Measurements from ENCODE around the gene ATCAY.
"Not testable (repeated sequence)": the region's sequence is repeated elsewhere in the genome, so short reads cannot be mapped to it uniquely, and the experiment has no call there.

The ATCAY gene

DNA sequence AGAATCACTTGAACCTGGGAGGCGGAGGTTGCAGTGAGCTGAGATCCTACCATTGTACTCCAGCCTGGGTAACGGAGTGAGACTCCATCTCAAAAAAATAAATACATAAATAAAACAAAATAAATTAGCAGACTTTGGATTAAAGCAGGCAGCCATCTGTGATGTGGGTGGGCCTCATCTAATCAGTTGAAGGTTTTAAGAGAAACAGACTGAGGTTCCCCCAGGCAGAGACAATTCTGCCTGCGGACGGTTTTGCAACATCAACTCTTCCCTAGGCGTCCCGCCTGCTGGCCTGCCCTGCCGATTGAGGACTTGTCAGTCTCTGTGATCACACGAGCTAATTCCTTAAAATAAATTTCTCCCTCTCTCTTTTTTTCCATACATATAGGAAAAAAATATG is 23.7 kb downstream of the ATCAY start:
- DNase-seq, result no peak

DNA sequence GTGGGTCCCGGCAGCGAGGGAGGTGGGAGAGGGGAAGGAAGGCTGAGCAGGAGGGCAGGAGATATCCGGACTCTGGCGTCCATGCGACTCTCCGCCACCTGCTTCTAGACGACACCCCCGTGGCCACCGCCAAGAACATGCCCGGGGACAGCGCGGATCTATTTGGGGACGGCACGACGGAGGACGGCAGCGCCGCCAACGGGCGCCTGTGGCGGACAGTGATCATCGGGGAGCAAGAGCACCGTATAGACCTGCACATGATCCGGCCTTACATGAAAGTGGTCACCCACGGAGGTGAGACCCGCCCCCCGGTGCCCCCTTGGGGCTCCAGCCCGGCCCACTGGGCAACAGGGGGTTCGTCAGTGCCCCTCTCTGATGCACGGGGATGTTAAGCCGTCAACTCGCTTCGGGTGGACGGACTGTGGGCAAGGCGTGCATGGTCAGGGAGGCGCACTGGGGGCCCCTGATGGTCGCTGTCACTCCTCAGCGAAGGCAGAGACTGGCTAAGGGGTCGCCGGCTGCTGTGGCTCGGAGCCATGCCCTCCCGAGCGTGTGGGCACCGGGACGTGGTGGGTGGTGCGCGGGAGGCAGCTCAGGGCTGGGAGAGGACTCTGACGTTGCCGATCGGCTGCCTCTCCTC is 27.3 kb downstream of the ATCAY start:
- no peak for DNase-seq

DNA sequence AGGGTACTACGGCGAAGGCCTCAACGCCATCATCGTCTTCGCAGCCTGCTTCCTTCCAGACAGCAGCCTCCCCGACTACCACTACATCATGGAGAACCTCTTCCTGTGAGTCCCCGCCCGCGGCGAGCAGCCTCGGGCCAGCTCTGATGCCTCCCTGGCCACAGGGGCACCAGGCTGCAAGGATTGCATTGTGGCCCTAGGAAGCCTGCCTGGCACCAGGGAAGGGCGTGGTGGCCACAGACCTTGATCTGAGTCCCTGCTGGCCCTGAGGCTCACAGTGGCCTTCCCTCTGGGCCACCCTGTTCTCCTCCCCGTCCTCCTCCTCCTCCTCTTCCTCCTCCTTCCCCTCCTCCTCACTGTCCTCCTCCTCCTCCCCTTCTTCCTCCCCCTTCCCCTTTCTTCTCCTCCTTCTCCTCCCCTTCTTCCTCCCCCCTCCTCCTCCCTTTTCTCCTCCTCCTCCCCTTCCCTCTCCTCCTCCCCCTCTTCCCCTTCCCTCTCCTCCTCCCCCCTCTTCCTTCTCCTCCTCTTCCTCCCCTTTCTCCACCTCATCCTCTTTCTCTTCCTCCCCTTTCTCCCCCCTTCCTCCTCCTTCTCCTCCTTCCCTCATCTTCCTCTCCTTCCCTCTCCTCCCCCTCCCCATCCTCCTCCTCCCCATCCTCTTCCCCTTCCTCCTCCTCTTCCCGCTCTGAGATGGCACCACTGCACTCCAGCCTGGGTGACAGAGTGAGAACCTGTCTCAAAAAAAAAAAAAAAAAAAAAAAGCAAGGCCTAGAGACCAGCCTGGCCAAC is 28.0 kb downstream of the ATCAY start:
- DNase-seq, result no peak

DNA sequence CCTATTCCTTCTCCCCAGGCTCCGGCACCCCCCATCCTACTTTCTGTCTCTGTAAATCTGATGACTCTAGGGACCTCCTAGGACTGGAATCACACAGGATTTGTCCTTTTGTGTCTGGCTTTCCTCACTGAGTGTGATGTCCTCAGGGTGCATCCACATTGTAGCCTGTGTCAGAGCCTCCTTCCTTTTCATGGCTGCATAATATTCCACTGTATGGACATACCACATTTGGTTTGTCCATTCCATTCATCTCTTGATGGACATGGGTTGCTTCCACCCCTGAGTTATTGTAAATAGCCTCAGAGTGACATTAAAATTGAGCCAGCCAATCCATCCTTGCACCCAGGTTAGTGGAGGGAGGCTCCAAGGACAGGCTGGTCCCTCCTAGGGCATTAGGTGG is 29.6 kb downstream of the ATCAY start:
- DNase-seq, result no peak

DNA sequence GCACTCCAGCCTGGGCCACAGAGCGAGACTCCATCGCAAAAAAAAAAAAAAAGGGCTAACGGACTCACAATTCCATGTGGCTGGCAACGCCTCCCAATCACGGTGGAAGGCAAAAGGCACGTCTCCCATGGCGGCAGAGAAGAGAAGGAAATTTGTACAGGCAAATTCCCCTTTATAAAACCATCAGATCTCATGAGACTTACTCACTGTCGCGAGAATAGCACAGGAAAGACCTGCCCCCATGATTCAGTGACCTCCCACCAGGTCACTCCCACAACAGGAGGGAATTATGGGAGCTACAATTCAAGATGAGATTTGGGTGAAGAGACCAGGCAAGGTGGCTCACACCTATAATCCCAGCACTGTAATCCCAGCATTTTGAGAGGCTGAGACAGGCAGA is 33.7 kb downstream of the ATCAY start:
- no peak for DNase-seq

DNA sequence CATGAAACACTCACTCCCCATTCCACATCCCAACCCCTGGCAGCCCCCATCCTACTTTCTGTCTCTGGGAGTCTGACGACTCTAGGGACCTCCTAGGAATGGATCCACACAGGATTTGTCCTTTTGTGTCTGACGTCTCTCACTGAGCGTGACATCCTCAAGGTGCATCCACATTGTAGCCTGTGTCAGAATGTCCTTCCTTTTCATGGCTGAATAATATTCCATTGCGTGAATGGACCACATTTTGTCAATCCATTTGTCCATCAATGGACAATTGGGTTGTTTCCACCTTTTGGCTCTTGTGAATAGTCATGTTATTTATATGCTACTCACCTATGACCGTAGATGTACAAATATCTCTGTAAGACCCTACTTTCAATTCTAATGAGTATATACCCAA is 35.5 kb downstream of the ATCAY start:
- no peak for DNase-seq

DNA sequence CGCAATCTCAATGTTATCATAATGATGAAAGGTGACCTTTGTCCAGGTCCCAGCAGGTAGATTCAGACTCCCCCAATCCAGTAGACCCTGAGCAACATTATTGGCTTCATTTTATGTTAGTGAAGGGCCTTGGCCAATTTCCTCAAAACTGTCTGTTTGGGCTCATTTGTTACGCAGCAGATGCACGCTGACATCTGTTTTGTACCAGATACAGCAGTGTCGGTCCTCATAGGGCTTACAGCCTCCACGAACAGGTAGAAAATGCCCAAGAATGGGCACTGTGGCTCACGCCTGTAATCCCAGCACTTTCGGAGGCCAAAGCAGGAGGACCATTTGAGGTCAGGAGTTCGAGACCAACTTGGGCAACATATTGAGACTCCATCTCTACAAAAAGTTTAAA is 39.3 kb downstream of the ATCAY start:
- no peak for DNase-seq

DNA sequence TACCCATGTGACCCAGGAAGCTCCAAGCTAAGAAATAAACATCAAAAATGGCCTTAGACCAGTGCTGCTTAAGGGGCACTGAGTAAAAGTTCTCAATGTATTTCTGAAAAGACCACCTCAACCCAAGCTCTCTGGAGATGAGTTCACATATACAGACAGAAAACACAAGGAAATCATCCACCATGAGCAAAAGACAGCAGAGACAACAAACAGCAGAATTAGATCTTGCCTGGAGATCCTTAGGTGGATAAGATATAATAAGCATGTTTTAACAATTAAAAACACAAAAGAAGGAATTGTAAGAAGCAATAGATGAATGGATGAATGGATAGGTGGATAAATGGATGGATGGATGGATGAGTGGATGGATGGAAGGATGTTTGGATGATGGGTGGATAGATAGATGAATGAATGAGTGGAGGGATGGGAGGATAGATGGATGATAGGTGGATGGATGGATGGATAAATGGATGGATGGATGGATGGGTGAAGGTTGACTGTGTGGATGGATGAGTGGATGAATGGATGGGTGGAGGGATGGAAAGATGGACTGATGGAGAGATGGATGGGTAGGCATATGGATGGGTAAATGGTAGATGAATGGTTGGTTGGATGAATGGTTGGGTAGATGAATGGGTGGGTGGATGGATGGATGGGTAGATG is 42.7 kb downstream of the ATCAY start:
- DNase-seq, result no peak

DNA sequence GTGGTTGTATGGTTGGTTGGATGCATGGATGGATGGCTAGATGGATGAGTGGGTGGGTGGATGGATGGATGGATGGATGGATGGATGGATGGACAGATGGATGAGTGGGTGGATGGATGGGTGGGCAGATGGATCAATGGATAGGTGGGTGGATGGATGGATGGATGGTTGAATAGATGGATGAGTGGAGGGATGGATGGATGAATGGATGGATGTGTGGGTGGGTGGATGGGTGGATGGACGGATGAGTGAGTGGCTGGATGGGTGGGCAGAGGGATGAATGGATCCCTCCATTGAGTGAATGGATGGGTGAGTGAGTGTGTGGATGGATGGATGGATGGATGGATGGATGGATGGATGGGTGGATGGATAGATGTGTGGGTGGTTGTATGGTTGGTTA is 43.4 kb downstream of the ATCAY start:
- DNase-seq, result no peak

DNA sequence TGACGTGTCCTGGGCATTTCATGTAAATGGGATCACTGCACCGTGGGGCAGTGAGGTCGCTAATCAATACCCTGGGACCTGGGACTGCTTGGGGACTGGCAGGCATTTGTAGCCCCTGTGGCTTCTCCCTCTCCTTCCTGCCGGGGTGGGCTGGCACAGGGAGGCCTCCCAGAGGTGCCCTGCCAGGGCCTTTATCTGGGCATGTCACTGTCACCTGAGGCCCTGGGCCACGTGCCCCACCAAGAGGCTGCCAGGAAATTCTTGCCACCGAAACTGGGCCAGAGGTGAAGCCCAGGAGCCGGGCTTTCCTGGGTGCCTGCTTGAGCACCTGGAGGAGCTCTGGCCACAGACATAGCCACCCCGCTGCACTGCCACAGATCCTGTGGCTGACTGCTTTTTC is 50.6 kb downstream of the ATCAY start:
- no peak for DNase-seq

DNA sequence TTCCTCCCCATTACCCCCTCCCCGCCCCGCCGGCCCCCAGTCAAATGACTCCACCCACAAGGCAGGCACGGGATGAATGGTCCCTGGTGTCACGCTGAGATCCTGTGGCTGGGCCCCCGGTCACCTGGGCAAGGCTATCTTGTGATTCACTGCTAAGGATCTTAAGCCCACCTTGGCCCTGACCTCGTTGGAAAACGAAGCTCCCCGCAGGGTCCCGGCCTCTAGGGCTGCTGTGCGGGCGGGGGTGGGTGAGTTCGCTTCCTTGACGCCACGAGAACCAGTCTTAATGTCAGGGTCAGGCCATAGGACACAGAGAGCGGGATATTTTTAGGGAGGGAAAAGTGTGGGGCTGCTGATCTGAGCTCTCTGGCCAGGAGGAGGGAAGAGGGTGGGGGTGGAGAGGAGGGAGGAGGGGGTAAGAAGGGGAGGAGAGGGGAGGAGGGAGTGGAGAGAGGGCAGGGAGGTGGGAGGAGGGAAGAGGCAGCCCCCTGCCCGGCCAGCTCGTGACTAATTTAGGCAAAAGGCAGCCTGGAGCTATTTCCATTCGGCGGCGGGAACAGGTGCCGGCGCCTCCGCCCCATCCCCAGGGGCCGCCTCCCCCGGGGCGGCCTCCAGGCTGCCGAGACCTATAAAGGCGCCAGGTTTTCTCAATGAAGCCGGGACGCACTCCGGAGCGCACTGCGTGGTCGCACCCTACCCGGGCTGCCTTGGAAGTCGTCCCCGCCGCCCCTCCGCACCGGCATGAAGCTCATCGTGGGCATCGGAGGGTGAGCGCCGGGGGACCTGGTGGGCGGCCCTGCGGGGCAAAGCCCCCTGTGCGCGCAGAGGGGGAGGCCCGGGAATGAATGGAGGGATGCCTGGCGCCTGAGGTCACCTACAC is 52.7 kb downstream of the ATCAY start, which contains the start of gene NMRK2:
Gene NMRK2, plus strand, starts transcription at position 139 of the 880 bp plus-strand sequence. Its CDS starts 603 bp downstream, at position 742.
- DNase-seq, result peak; percentile 27

- DNase-seq, result no peak
Measured at GRCh38 chr19:3936506-3937442, 56.3 kb downstream of the ATCAY start.

GRCh38 chr19:3938300-3938950 is 57.9 kb downstream of the ATCAY start:
- DNase-seq, result not testable (repeated sequence)

DNA sequence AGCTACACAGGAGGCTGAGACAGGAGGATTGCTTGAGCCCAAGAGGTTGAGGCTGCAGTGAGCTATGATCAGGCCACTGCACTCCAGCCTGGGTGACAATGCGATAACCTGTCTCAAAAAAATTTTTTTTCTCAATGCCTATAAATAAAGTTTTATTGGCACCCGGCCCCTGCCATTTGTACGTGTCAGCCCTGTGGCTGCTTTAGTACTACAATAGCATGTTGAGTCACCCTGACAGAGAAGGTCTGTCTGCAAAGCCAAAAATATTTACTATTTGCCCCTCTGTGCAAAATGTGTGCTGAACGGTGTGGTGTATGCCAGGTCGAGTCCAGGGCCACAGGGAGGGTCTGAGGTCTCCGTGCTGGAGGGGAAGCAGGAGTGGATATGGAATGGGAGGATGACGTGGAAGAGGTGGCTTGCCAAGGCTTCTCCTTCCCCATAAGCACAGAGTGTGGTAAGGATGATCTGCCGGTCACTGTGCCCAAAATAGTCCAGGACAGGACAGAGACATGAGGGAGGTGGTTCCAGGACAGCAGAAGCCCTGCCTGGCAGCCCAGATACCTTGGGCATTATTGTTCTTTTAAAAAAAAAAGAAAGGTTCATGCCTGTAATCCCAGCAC is 62.4 kb downstream of the ATCAY start:
- no peak for DNase-seq

DNA sequence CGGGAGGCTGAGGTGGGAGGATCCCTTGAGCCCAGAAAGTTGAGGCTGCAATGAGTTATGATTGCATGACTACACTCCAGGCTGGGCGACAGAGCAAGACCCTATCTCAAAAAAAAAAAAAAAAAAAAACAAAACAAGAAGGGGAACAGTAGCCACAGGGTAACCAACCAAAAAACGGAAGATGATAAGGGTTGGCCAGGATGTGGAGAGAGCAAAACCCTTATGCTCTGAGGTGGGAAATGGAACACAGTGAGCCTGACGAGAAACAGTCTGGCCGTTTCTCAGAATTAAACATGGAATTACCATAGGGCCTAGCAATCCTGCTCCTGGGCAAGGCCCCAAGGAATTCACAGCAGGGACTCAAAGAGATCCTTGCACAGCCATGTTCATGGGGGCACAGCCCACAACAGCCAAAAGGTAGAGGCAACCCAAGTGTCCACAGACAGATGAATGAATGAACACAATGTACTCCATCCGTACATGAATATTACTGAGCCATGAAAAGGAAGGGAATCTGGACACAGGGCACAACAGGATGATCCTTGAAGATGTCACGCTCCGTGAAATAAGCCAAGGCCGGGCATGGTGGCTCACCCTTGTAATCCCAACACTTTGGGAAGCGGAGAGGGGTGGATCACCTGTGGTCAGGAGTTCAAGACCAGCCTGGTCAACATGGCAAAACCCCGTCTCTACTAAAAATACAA is 63.7 kb downstream of the ATCAY start:
- DNase-seq, result no peak

GRCh38 chr19:3945838-3946237 is 65.4 kb downstream of the ATCAY start:
- no peak for DNase-seq

DNA sequence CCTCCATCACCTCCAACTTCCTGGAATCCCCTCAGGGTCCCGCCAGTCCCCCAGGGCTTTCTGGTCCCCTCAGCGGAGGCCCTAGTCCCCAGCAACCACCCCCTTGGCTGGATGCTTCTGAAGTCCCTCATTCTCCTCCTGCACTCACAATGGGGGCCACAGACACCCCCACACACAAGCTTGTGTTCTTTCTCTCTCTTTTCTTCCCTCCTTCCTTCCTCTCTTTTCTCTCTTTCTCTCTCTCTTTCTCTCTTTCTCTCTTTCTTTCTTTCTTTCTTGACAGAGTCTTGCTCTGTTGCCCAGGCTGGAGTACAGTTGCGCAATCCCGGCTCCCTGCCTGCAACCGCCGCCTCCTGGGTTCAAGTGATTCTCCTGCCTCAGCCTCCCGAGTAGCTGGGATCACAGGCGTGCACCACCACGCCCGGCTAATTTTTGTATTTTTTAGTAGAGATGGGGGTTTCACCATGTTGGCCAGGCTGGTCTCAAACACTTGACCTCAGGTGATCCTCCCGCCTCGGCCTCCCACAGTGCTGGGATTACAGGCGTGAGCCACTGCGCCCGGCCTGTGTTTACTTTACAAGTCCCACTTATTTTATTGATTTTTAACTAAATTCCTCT is 66.9 kb downstream of the ATCAY start:
- not testable (repeated sequence) for DNase-seq

DNA sequence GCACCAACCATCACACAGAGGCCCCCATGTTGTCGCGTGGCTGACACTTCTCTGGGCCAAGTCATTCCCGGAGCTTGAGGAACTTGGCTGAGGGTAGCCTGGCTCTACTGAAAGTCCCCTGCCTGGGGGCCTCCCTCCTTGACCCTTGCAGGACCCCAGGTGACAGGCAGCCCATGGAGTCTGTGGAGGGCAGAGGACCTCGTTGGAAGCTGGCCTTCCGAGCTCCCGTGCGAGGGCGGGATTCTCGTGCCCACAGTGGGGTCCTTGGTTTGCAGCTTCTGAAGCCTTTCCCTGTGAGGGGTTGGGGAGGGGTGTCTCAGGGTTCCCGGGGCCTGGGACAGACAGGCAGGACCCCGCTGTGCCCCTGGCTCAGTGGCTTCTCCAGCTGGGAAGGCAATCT is 68.8 kb downstream of the ATCAY start:
- no peak for DNase-seq

- no peak for DNase-seq
Measured at GRCh38 chr19:3949997-3950859, 69.7 kb downstream of the ATCAY start.
